A673 (cell line): ENCODE results near the gene DHODH. TPM values are rescaled to one million over a fixed set of nuclear protein-coding genes. Genes with fewer than 3 reads are reported as not detected.
"Not testable (repeated sequence)": the region's sequence is repeated elsewhere in the genome, so short reads cannot be mapped to it uniquely, and the experiment has no call there.

ENCODE experiments used
- BruUV-seq: library from RNA; stranded (reverse); fragments of 400-500 nt; replicated peaks from 2 replicates; lab custom pipeline; 2021; lab: Mats Ljungman, UMichigan
- CTCF ChIA-PET: fragments of 300-600 bp; sonication (Branson Sonifier 250); formaldehyde crosslinking; loops from one replicate; lab custom pipeline; 2022; ENCODE audit warnings: antibody characterized with exemption; lab: Charles Lee
- POLR2A ChIA-PET: fragments of 300-600 bp; sonication (Branson Sonifier 250); formaldehyde crosslinking; loops from one replicate; lab custom pipeline; 2022; ENCODE audit warnings: antibody characterized with exemption; ENCODE audit not compliant: low non-redundant PET; lab: Charles Lee
- DNase-seq: peaks from one replicate; pipeline ENCODE4 v3.0.0-alpha.2; 2015; ENCODE audit warnings: low spot score
- H3K27ac ChIP-seq: fragments of 200-600 bp; sonication (generic); 2 replicates; pipeline ENCODE4 v1.5.1; 2016; ENCODE audit warnings: mixed run types, low read depth, mild to moderate bottlenecking, mixed read lengths, antibody characterized with exemption, low read length; ENCODE audit not compliant: poor library complexity, severe bottlenecking
- H3K27me3 ChIP-seq: fragments of 200-600 bp; sonication (generic); replicated peaks from 2 replicates; pipeline ENCODE4 v1.6.1; 2017; ENCODE audit warnings: mixed run types, low read depth, mild to moderate bottlenecking, mixed read lengths, antibody characterized with exemption, low read length; ENCODE audit not compliant: insufficient read depth, poor library complexity
- H3K36me3 ChIP-seq: fragments of 200-600 bp; sonication (generic); 2 replicates; pipeline ENCODE4 v1.6.1; 2016; ENCODE audit warnings: mixed run types, mild to moderate bottlenecking, mixed read lengths, antibody characterized with exemption, low read length; ENCODE audit not compliant: insufficient read depth, poor library complexity, severe bottlenecking
- H3K4me1 ChIP-seq: fragments of 200-600 bp; sonication (generic); 2 replicates; pipeline ENCODE4 v1.6.1; 2017; ENCODE audit warnings: mixed run types, mild to moderate bottlenecking, mixed read lengths, antibody characterized with exemption, low read length; ENCODE audit not compliant: insufficient read depth, poor library complexity, severe bottlenecking
- H3K4me3 ChIP-seq: fragments of 200-600 bp; sonication (generic); 2 replicates; pipeline ENCODE4 v1.5.1; 2016; ENCODE audit warnings: low read depth, mixed run types, mild to moderate bottlenecking, mixed read lengths, low read length; ENCODE audit not compliant: poor library complexity, severe bottlenecking
- H3K9me3 ChIP-seq: fragments of 200-600 bp; sonication (generic); 2 replicates; pipeline ENCODE4 v1.6.1; 2016; ENCODE audit warnings: mixed run types, low read depth, mild to moderate bottlenecking, mixed read lengths, antibody characterized with exemption, low read length; ENCODE audit not compliant: poor library complexity, severe bottlenecking
- EZH2 ChIP-seq: fragments of 200-600 bp; sonication (generic); IDR thresholded peaks from 2 replicates; pipeline ENCODE4 v1.6.1; 2017; ENCODE audit warnings: borderline replicate concordance, low read depth, mild to moderate bottlenecking, mixed read lengths, antibody characterized with exemption, low read length; ENCODE audit not compliant: poor library complexity, severe bottlenecking
- intact Hi-C: fragments of 100-400 bp; cut with micrococcal nuclease; formaldehyde crosslinking; loops from one replicate; pipeline ENCODE4 v1.10.0; 2022; ENCODE audit not compliant: unreplicated experiment
- total RNA-seq: library from RNA; stranded (reverse); gene quantifications from 2 replicates; pipeline ENCODE4 v1.2.3, GENCODE V29; 2021
- TF ChIP-seq, protein P1 (sequence below): fragments of 300-800, 200-600 bp; sonication (generic); conservative IDR thresholded peaks from 2 replicates; pipeline ENCODE4 v1.5.1; 2017; ENCODE audit warnings: low read depth, mild to moderate bottlenecking, antibody characterized with exemption, low read length, moderate library complexity, mixed read lengths

The DHODH gene
- total RNA-seq, 1 experiment from 2014 or later: 12.8 TPM

DNA sequence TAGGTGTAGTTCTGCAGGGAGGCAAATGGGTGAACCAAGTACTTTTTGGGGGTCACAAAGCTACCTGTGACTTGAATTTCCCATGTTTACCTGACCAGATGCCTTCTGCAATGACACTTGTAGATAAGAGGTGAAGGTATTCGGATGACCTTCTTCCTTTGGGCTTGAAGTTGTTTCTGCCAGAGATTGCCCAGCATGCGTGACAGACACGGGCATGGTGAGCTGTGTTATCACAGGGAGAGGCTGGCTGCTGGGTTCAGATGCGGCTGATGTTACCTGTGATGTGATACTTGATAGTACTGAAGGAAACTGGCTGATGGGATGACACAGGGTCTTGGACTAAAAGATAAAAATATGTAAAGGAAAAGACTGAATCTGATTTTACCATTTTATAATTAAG lies 22.4 kb upstream of the DHODH start:
- no peaks in the 10 kb centered on the region for H3K9me3 ChIP-seq
- no peaks in the 10 kb centered on the region for H3K36me3 ChIP-seq
- intact Hi-C loops: no loop called here
- BruUV-seq: no TSS peak
- DNase-seq: no peak
- no peak for TF ChIP-seq EZH2
- TF ChIP-seq, protein P1, sequence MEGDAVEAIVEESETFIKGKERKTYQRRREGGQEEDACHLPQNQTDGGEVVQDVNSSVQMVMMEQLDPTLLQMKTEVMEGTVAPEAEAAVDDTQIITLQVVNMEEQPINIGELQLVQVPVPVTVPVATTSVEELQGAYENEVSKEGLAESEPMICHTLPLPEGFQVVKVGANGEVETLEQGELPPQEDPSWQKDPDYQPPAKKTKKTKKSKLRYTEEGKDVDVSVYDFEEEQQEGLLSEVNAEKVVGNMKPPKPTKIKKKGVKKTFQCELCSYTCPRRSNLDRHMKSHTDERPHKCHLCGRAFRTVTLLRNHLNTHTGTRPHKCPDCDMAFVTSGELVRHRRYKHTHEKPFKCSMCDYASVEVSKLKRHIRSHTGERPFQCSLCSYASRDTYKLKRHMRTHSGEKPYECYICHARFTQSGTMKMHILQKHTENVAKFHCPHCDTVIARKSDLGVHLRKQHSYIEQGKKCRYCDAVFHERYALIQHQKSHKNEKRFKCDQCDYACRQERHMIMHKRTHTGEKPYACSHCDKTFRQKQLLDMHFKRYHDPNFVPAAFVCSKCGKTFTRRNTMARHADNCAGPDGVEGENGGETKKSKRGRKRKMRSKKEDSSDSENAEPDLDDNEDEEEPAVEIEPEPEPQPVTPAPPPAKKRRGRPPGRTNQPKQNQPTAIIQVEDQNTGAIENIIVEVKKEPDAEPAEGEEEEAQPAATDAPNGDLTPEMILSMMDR: no peak
- no peaks in the 10 kb centered on the region for H3K27me3 ChIP-seq
- H3K27ac ChIP-seq: no peak overlapping the region
- POLR2A ChIA-PET: no interaction called here
- no peak overlapping the region for H3K4me3 ChIP-seq
- CTCF ChIA-PET: no interaction called here
- no peaks in the 10 kb centered on the region for H3K4me1 ChIP-seq

DNA sequence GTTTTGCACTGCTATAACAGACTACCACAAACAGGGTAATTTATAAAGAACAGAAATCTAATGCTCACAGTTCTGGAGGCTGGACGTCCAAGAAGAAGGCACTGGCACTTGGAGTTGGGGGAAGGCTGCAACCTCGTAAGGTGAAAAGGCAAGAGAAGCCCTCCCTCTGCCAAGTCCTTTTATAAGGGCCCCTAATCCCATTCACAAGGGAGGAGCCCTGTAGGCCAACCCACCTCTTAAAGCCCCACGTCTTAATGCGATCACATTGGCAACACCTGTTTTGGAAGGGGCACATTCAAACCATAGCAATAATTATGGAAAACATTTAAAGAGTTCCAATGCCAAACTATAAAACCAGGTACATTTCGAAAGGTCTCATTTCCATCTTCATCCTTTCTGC lies 13.5 kb upstream of the DHODH start:
- ChIA-PET POLR2A (no interaction called here), CTCF (no interaction called here)
- TF ChIP-seq, protein P1: no peak
- TF ChIP-seq EZH2: no peak
- no peak for DNase-seq
- H3K27me3 ChIP-seq: peaks cover 7% of the 10 kb centered on the region
- no peak overlapping the region for H3K27ac ChIP-seq
- no peaks in the 10 kb centered on the region for H3K9me3 ChIP-seq
- no peaks in the 10 kb centered on the region for H3K4me1 ChIP-seq
- no TSS peak for BruUV-seq
- intact Hi-C loops: no loop called here
- H3K36me3 ChIP-seq: no peaks in the 10 kb centered on the region
- H3K4me3 ChIP-seq: no peak overlapping the region

DNA sequence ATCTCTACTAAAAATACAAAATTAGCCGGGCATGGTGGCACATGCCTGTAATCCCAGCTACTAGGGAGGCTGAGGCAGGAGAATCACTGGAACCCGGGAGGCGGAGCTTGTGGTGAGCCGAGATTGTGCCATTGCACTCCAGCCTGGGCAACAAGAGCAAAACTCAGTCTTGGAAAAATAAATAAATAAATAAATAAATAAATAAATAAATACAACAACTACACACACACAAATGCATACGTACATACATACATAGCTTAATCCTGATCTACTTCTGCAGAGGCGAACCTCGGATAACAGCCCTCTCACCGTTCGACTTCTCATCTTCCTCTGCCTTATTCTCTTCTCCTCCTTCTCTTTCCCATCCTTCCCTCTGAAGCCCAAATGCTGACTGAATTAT lies 11.0 kb upstream of the DHODH start:
- H3K27me3 ChIP-seq, intact Hi-C loops, H3K4me3 ChIP-seq, BruUV-seq, CTCF ChIA-PET, H3K36me3 ChIP-seq, H3K4me1 ChIP-seq, H3K27ac ChIP-seq, DNase-seq, H3K9me3 ChIP-seq, POLR2A ChIA-PET: not testable (repeated sequence)

DNA sequence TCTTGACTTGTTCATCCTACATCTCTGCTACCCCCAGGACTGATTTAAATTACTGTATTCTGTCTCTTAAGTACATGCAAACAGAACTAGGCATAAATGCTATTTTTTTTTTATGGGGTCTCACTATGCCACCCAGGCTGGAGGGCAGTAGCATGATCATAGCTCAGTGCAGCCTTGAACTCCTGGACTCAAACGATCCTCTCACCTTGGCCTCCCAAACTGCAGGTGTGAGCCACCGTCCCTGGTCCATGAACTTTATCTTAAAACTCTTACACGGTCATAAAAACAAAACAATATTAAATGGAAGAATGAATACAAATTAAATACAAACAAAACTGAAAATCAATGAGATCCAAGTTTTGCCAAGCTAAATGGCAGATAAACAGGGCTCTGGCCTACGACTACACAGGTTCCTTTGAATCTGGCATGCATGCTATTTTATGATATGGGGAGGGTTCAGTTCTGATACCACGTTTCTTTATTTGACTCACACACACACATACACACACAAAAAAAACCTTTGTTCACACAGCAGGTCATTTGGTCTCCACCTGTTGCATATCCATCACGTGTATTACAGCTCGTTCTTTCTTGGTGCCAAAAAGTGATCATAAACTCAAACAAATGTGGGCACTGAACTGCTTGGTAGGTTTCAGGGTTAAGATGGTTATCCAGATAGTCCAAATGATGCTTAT lies 7.2 kb upstream of the DHODH start:
- CTCF ChIA-PET: no interaction called here
- no TSS peak for BruUV-seq
- POLR2A ChIA-PET: no interaction called here

More for the DNA sequence above, 7.2 kb upstream of the DHODH start:
- no peak overlapping the region for H3K4me3 ChIP-seq
- no peaks in the 10 kb centered on the region for H3K27me3 ChIP-seq
- H3K9me3 ChIP-seq: no peaks in the 10 kb centered on the region
- H3K27ac ChIP-seq: no peak overlapping the region
- intact Hi-C loops: no loop called here
- no peak for DNase-seq
- H3K4me1 ChIP-seq: no peaks in the 10 kb centered on the region
- TF ChIP-seq, protein P1: no peak
- H3K36me3 ChIP-seq: no peaks in the 10 kb centered on the region
